MM.1S (cell line): ENCODE results near the gene CBX5.

Source experiments
- CTCF ChIP-seq: fragments of 300-600 bp; sonication (generic); IDR thresholded peaks from 2 replicates; pipeline ENCODE4 v1.5.1; 2016; ENCODE audit warnings: antibody characterized with exemption, low read length, mixed read lengths
- EZH2 ChIP-seq: fragments of 300-600 bp; sonication (generic); optimal IDR thresholded peaks from 2 replicates; pipeline ENCODE3; 2017; ENCODE audit warnings: low read depth, mild to moderate bottlenecking, antibody characterized with exemption, low read length, mixed read lengths
- EZH2phosphoT487 ChIP-seq: fragments of 300-600 bp; sonication (generic); IDR thresholded peaks from 2 replicates; pipeline ENCODE4 v1.6.1; 2018; ENCODE audit warnings: antibody characterized with exemption, low read length

- TF ChIP-seq CTCF (no peak), EZH2 (no peak), EZH2phosphoT487 (no peak)
Observed at GRCh38 chr12:54286042-54287030, 6.4 kb upstream of the CBX5 start.
